Right lobe of liver (tissue), 6 donors: ENCODE results near the gene TNFSF8. TPM values are rescaled to one million over a fixed set of nuclear protein-coding genes. Genes with fewer than 3 reads are reported as not detected.

ENCODE experiments used
- ATAC-seq, 4 donors: fragments of 200-7000 bp; cut with Tn5 transposase; one replicate each; pipeline ENCODE4 v1.9.1; 2020; ENCODE audit warnings: mild to moderate bottlenecking in 4 of 4, moderate library complexity in 4 of 4
- DNase-seq, 3 donors: peaks; one replicate each; pipeline ENCODE4 v3.0.0-alpha.2; 2020
- H3K27ac ChIP-seq, 3 donors: fragments of 200-600 bp; one replicate each; pipeline ENCODE4 v1.8.0; 2022
- H3K27me3 ChIP-seq, 2 donors: fragments of 200-600 bp; one replicate each; pipeline ENCODE4 v1.8.0; 2022
- H3K36me3 ChIP-seq, 4 donors: fragments of 200-600 bp; sonication (generic) in 1 of 4; one replicate each; pipeline versions ENCODE4 v1.5.1 to v1.8.0; 2017 to 2022; ENCODE audit warnings: control low read depth in 1 of 4
- H3K4me1 ChIP-seq, 4 donors: fragments of 200-600 bp; sonication (generic) in 1 of 4; one replicate each; pipeline versions ENCODE4 v1.5.1 to v1.8.0; 2017 to 2022; ENCODE audit warnings: control low read depth in 1 of 4
- H3K4me3 ChIP-seq, 3 donors: fragments of 200-600 bp; one replicate each; pipeline ENCODE4 v1.8.0; 2022
- H3K9me3 ChIP-seq, 4 donors: fragments of 200-600 bp; sonication (generic) in 1 of 4; one replicate each; pipeline versions ENCODE4 v1.5.1 to v1.8.0; 2017 to 2022; ENCODE audit warnings: control low read depth in 1 of 4
- CTCF ChIP-seq, 4 donors: fragments of 200-600 bp in 3 of 4; fragments of 450-650 bp in 1 of 4; IDR thresholded peaks; one replicate each; pipeline versions ENCODE4 v1.5.1 to v1.8.0; 2016 to 2022; ENCODE audit warnings: antibody characterized with exemption in 4 of 4, mild to moderate bottlenecking in 2 of 4
- POLR2A ChIP-seq: fragments of 450-650 bp; IDR thresholded peaks from one replicate; pipeline ENCODE4 v1.6.1; 2017; ENCODE audit warnings: antibody characterized with exemption, mild to moderate bottlenecking
- WGBS: methylation state at CpG from one replicate; pipeline ENCODE4 v1.1.6; 2018; ENCODE audit warnings: low coverage, low lambda C conversion rate; ENCODE audit not compliant: insufficient coverage; ENCODE audit errors: missing lambda C conversion rate; 5-methylcytosine and 5-hydroxymethylcytosine counted together
- intact Hi-C, 2 donors: fragments of 100-400 bp; cut with DNase I; formaldehyde crosslinking; loops; one replicate each; pipeline versions ENCODE4 v1.11.2 to v1.14.1; 2022
- total RNA-seq, 6 experiments: library from RNA; depleted of rRNA in 2 of 6; stranded (reverse); fragments of >200 nt in 2 of 6; fragmentation: NEBNext Ultra II Directional in 3 of 6; extraction: Animal tissue kit (Norgen Biotek cat#: 25700) in 3 of 6; gene quantifications; one replicate each; pipeline versions ENCODE4 v1.1.0 to v1.2.4, GENCODE V29; 2016 to 2023
- donor health status: DM: no; HTN: yes; CAD: no.
- donor health status: DM: no; HTN: no; CAD: no.
- donor health status: DM: no; HTN: no; CAD: no.
- donor health status: DM: no; HTN: yes; CAD: no.
- donor health status: DM: no; HTN: yes; CAD: no.

The TNFSF8 gene
- total RNA-seq, 6 experiments from 2014 or later: 0.19 to 2.0 (median 0.38) TPM

GRCh38 chr9:114958021-114958843, 27.8 kb upstream of the TNFSF8 start:
- 57% methylated on average over 10 of the region's 12 CpGs for WGBS
- DNase-seq (peak; percentile 49 to 58 (median 53)), ATAC-seq (peak; percentile 53 to 60 (median 56))
- Histone ChIP-seq H3K27ac (peak overlapping the region in 2 of 3 donors; percentile 0 to 28), H3K9me3 (no peaks in the 10 kb centered on the region), H3K4me3 (no peak overlapping the region), H3K36me3 (no peaks in the 10 kb centered on the region), H3K4me1 (no peaks in the 10 kb centered on the region), H3K27me3 (no peaks in the 10 kb centered on the region)
- intact Hi-C loops: no loop called here
- TF ChIP-seq CTCF (IDR thresholded peaks at IDR 0.05) (no peak), POLR2A (no peak)

- 67% methylated on average over 3 of the region's 3 CpGs for WGBS
- DNase-seq (no peak), ATAC-seq (no peak)
- Histone ChIP-seq H3K36me3 (no peaks in the 10 kb centered on the region), H3K27me3 (no peaks in the 10 kb centered on the region), H3K4me1 (no peaks in the 10 kb centered on the region), H3K4me3 (no peak overlapping the region), H3K9me3 (no peaks in the 10 kb centered on the region), H3K27ac (peak overlapping the region in 2 of 3 donors; percentile 0 to 28)
- intact Hi-C loops: no loop called here
- TF ChIP-seq POLR2A (no peak), CTCF (IDR thresholded peaks at IDR 0.05) (no peak)
Observed at GRCh38 chr9:114957558-114957957, 27.2 kb upstream of the TNFSF8 start.

GRCh38 chr9:114954956-114955582, 24.7 kb upstream of the TNFSF8 start:
- no peaks in the 10 kb centered on the region for H3K36me3 ChIP-seq
- peaks cover 0 to 10% (median 2%) of the 10 kb centered on the region in 4 donors for H3K4me1 ChIP-seq
- ATAC-seq: peak in 2 of 4 donors; percentile 9 to 12
- no peak overlapping the region for H3K4me3 ChIP-seq
- 52% methylated on average over 5 of the region's 5 CpGs for WGBS
- H3K27ac ChIP-seq: no peak overlapping the region
- no peak for DNase-seq
- no peaks in the 10 kb centered on the region for H3K27me3 ChIP-seq
- intact Hi-C loops: no loop called here
- H3K9me3 ChIP-seq: no peaks in the 10 kb centered on the region
- TF ChIP-seq CTCF (IDR thresholded peaks at IDR 0.05): no peak
- TF ChIP-seq POLR2A: no peak

GRCh38 chr9:114953959-114954358, 23.6 kb upstream of the TNFSF8 start:
- H3K36me3 ChIP-seq: no peaks in the 10 kb centered on the region
- H3K27me3 ChIP-seq: no peaks in the 10 kb centered on the region
- peak overlapping the region in 1 of 3 donors; percentile 20 for H3K27ac ChIP-seq
- TF ChIP-seq POLR2A: no peak
- no peak for TF ChIP-seq CTCF (IDR thresholded peaks at IDR 0.05)
- ATAC-seq: peak; percentile 53 to 76 (median 62)
- peaks cover 0 to 10% (median 2%) of the 10 kb centered on the region in 4 donors for H3K4me1 ChIP-seq
- intact Hi-C loops: no loop called here
- H3K9me3 ChIP-seq: no peaks in the 10 kb centered on the region
- DNase-seq: no peak
- WGBS: 38% methylated on average over 6 of the region's 7 CpGs
- H3K4me3 ChIP-seq: no peak overlapping the region
